ENCODE measurements around the gene FANCL.

DNA sequence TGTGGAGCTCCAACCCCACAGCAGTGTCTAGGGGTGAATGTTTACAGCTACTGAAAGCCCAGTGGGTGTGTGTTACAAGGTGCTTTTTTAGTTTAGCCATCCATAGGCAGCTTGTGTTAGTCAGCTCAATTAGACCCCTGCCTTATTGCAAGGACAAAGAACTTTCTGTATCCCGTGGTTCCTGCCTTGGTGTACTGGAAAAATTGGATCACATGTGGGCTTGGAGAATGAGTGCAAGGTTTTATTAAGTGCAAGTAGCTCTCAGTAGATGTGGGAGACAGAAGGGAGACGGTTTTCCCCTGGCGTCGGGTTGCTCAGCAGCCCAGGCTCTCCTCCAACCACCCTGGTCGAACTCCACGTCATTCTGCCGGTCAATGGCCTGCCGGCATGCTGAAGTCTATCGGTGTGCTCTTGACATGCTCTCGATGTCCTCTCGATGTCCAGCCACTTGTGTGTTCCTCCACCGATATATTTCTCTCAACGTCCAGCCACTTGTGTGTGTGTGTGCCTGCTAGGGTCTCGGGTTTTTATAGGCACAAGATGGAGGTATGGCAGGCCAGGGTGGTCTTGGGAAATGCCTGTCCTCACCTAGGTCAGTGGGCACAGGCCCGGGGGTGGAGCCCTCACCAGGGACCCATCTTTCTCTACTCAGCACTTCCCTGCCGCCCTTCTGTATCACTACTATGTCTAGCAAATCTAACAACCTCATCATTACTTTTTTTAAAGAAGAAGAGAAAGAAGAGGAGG lies 13.8 kb downstream of the FANCL start:
- TF ChIP-seq YY1 (IDR thresholded peaks at IDR 0.05; ENCODE audit: insufficient read depth, insufficient read length): no peak
- TF ChIP-seq SUZ12 (IDR thresholded peaks at IDR 0.05; ENCODE audit: extremely low read depth, insufficient read depth, insufficient read length): no peak
- TF ChIP-seq ZNF274 (IDR thresholded peaks at IDR 0.05; ENCODE audit: low read depth, low read length): no peak
